SW480 (cell line): ENCODE data around the gene ITGB3BP.
"Not testable (repeated sequence)": the region's sequence is repeated elsewhere in the genome, so short reads cannot be mapped to it uniquely, and the experiment has no call there.

Experiments used
- DNase-seq: peaks from one replicate; pipeline ENCODE4 v3.0.0-alpha.2; 2016; ENCODE audit warnings: low spot score

The ITGB3BP gene

GRCh38 chr1:63506782-63507181 is 16.2 kb downstream of the ITGB3BP start:
- DNase-seq = no peak

- no peak for DNase-seq
Measured at GRCh38 chr1:63501256-63501655, 21.8 kb downstream of the ITGB3BP start.

- DNase-seq = no peak
Measured at GRCh38 chr1:63498106-63498505, 24.9 kb downstream of the ITGB3BP start.

- no peak for DNase-seq
Measured at GRCh38 chr1:63497577-63497976, 25.4 kb downstream of the ITGB3BP start.

- peak; percentile 33 for DNase-seq
Measured at GRCh38 chr1:63487336-63488065, 35.5 kb downstream of the ITGB3BP start.

GRCh38 chr1:63486629-63487028 is 36.4 kb downstream of the ITGB3BP start:
- DNase-seq = no peak

- no peak for DNase-seq
Measured at GRCh38 chr1:63480057-63480456, 43.0 kb downstream of the ITGB3BP start.

GRCh38 chr1:63475761-63476160 is 47.3 kb downstream of the ITGB3BP start:
- DNase-seq = no peak

GRCh38 chr1:63468683-63469082 is 54.3 kb downstream of the ITGB3BP start:
- DNase-seq = not testable (repeated sequence)

GRCh38 chr1:63466759-63467158 is 56.3 kb downstream of the ITGB3BP start:
- DNase-seq = no peak

GRCh38 chr1:63466181-63466580 is 56.8 kb downstream of the ITGB3BP start:
- no peak for DNase-seq

- DNase-seq = no peak
Measured at GRCh38 chr1:63463248-63463647, 59.8 kb downstream of the ITGB3BP start.

GRCh38 chr1:63461661-63462230 is 61.3 kb downstream of the ITGB3BP start:
- DNase-seq = no peak

- DNase-seq = no peak
Measured at GRCh38 chr1:63458750-63459149, 64.3 kb downstream of the ITGB3BP start.

- DNase-seq = peak; percentile 2
Measured at GRCh38 chr1:63454269-63454668, 68.8 kb downstream of the ITGB3BP start.

- DNase-seq = no peak
Measured at GRCh38 chr1:63453232-63453631, 69.8 kb downstream of the ITGB3BP start.

GRCh38 chr1:63450416-63450815 is 72.6 kb downstream of the ITGB3BP start:
- DNase-seq = no peak

- no peak for DNase-seq
Measured at GRCh38 chr1:63448731-63449246, 74.2 kb downstream of the ITGB3BP start.

- DNase-seq = no peak
Measured at GRCh38 chr1:63442141-63442475, 80.9 kb downstream of the ITGB3BP start.

- DNase-seq = no peak
Measured at GRCh38 chr1:63435161-63435560, 87.9 kb downstream of the ITGB3BP start.

GRCh38 chr1:63429281-63429680 is 93.7 kb downstream of the ITGB3BP start:
- no peak for DNase-seq

- DNase-seq = no peak
Measured at GRCh38 chr1:63428815-63429214, 94.2 kb downstream of the ITGB3BP start.

- DNase-seq = no peak
Measured at GRCh38 chr1:63423649-63424048, 99.4 kb downstream of the ITGB3BP start.

- DNase-seq = not testable (repeated sequence)
Measured at GRCh38 chr1:63420746-63421145, 102.3 kb downstream of the ITGB3BP start.
